SW 1271 (cell line): ENCODE results near the gene IKZF3.
A peak's percentile ranks its signal among the peaks of the same experiment; 100 is the strongest.
"Not testable (repeated sequence)": the region's sequence is repeated elsewhere in the genome, so short reads cannot be mapped to it uniquely, and the experiment has no call there.

ENCODE experiments used
- DNase-seq, 2 experiments: peaks; one replicate each; lab custom pipeline; 2025; lab: John Stamatoyannopoulos, UW

Gene IKZF3

GRCh38 chr17:39755554-39756379, 108.3 kb downstream of the IKZF3 start:
- DNase-seq, result no peak

- DNase-seq, result no peak
Observed at GRCh38 chr17:39754958-39755553, 109.1 kb downstream of the IKZF3 start.

- peak; percentile 76 to 88 for DNase-seq
Observed at GRCh38 chr17:39754161-39754957, 109.8 kb downstream of the IKZF3 start.

GRCh38 chr17:39753514-39754160, 110.5 kb downstream of the IKZF3 start:
- DNase-seq, result peak in 1 of 2 experiments; percentile 38

- DNase-seq, result no peak
Observed at GRCh38 chr17:39752241-39752881, 111.8 kb downstream of the IKZF3 start.

GRCh38 chr17:39751637-39752036, 112.5 kb downstream of the IKZF3 start:
- no peak for DNase-seq

- no peak for DNase-seq
Observed at GRCh38 chr17:39751016-39751543, 113.0 kb downstream of the IKZF3 start.

- no peak for DNase-seq
Observed at GRCh38 chr17:39750131-39751015, 113.7 kb downstream of the IKZF3 start.

GRCh38 chr17:39748444-39749034, 115.6 kb downstream of the IKZF3 start:
- DNase-seq, result not testable (repeated sequence)

GRCh38 chr17:39747745-39748144, 116.4 kb downstream of the IKZF3 start:
- no peak for DNase-seq

GRCh38 chr17:39746145-39746461, 118.0 kb downstream of the IKZF3 start:
- DNase-seq, result no peak

GRCh38 chr17:39745335-39746144, 118.6 kb downstream of the IKZF3 start:
- no peak for DNase-seq

GRCh38 chr17:39744836-39745215, 119.3 kb downstream of the IKZF3 start:
- no peak for DNase-seq

GRCh38 chr17:39744075-39744835, 119.9 kb downstream of the IKZF3 start:
- DNase-seq, result no peak

- no peak for DNase-seq
Observed at GRCh38 chr17:39742856-39743436, 121.2 kb downstream of the IKZF3 start.

- no peak for DNase-seq
Observed at GRCh38 chr17:39742126-39742855, 121.8 kb downstream of the IKZF3 start.

- peak in 1 of 2 experiments; percentile 42 for DNase-seq
Observed at GRCh38 chr17:39740357-39741111, 123.6 kb downstream of the IKZF3 start.
